Tibial nerve (tissue), 4 donors: ENCODE results near the gene NTM. TPM values are rescaled to one million over a fixed set of nuclear protein-coding genes. Genes with fewer than 3 reads are reported as not detected.

ENCODE experiments used
- DNase-seq, 2 donors: peaks; one replicate each; pipeline ENCODE4 v3.0.0-alpha.2; 2019; ENCODE audit warnings: low spot score in 2 of 2
- H3K27ac ChIP-seq, 4 donors: fragments of 200-600 bp; sonication (generic) in 3 of 4; one replicate each; pipeline ENCODE4 v1.5.1; 2017 to 2019; ENCODE audit warnings: mild to moderate bottlenecking in 1 of 4
- H3K27me3 ChIP-seq, 2 donors: fragments of 200-600 bp; sonication (generic) in 1 of 2; one replicate each; pipeline versions ENCODE4 v1.5.1 to v1.6.0; 2017 to 2019
- H3K36me3 ChIP-seq, 3 donors: fragments of 200-600 bp; sonication (generic); one replicate each; pipeline ENCODE4 v1.5.1; 2018 to 2019
- H3K4me1 ChIP-seq, 4 donors: fragments of 200-600 bp; sonication (generic) in 3 of 4; one replicate each; pipeline ENCODE4 v1.5.1; 2017 to 2019
- H3K4me3 ChIP-seq, 4 donors: fragments of 200-600 bp; sonication (generic) in 3 of 4; one replicate each; pipeline ENCODE4 v1.5.1; 2017 to 2019; ENCODE audit warnings: mild to moderate bottlenecking in 1 of 4, moderate library complexity in 1 of 4
- H3K9me3 ChIP-seq, 4 donors: fragments of 200-600 bp; sonication (generic) in 3 of 4; one replicate each; pipeline ENCODE4 v1.5.1; 2017 to 2019
- EP300 ChIP-seq, 2 donors: sonication (generic); formaldehyde crosslinking; IDR thresholded peaks; one replicate each; pipeline ENCODE4 v1.6.1; 2017; ENCODE audit warnings: antibody characterized with exemption in 2 of 2, mild to moderate bottlenecking in 1 of 2
- POLR2A ChIP-seq, 2 donors: fragments of 450-650 bp; IDR thresholded peaks; one replicate each; pipeline ENCODE4 v1.6.1; 2017; ENCODE audit warnings: antibody characterized with exemption in 2 of 2, mild to moderate bottlenecking in 2 of 2, moderate library complexity in 2 of 2
- WGBS, 2 donors: methylation state at CpG; one replicate each; pipeline ENCODE4 v1.1.5; 2018; 5-methylcytosine and 5-hydroxymethylcytosine counted together
- total RNA-seq, 4 donors: library from RNA; depleted of rRNA; stranded (reverse); fragments of >200 nt; gene quantifications; one replicate each; pipeline ENCODE4 v1.1.0, GENCODE V29; 2016
- TF ChIP-seq, protein P1 (sequence below), 5 experiments: fragments of 200-600 bp in 3 of 5; fragments of 450-650 bp in 2 of 5; sonication (generic) in 3 of 5; IDR thresholded peaks; one replicate each; pipeline ENCODE4 v1.5.1; 2016 to 2019; ENCODE audit warnings: antibody characterized with exemption in 5 of 5, mild to moderate bottlenecking in 3 of 5, moderate library complexity in 2 of 5

The NTM gene
- total RNA-seq, 4 donors from 2014 or later = 3.7 to 11.4 (median 10.8) TPM

DNA sequence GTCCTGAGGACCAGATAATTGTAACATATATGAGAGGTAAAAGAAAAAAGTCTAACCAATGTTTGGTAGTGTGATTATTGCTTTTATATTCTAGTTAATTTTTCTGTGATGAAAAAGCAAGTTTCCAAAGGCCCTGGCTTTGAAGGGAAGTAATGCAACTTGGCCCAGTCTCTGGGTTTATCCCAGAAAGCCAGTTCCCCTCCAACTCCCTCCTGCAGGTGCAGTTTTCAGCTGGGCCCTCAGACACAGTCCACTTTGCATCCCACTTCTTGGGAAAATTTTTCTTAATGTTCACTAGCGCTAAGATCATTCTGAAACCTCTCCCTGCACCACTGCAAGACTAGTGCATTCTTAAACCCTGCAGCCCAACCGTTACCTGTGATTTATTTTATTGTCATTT is 586.8 kb downstream of the NTM start:
- Histone ChIP-seq H3K27me3 (no peaks in the 10 kb centered on the region), H3K27ac (no peak overlapping the region), H3K4me3 (no peak overlapping the region), H3K9me3 (no peaks in the 10 kb centered on the region), H3K36me3 (peaks cover 0 to 4% (median 0%) of the 10 kb centered on the region in 3 donors), H3K4me1 (peaks cover 0 to 6% (median 0%) of the 10 kb centered on the region in 4 donors)
- 71 to 79% methylated on average over 2 of the region's 2 CpGs for WGBS, 2 donors
- TF ChIP-seq, protein P1, sequence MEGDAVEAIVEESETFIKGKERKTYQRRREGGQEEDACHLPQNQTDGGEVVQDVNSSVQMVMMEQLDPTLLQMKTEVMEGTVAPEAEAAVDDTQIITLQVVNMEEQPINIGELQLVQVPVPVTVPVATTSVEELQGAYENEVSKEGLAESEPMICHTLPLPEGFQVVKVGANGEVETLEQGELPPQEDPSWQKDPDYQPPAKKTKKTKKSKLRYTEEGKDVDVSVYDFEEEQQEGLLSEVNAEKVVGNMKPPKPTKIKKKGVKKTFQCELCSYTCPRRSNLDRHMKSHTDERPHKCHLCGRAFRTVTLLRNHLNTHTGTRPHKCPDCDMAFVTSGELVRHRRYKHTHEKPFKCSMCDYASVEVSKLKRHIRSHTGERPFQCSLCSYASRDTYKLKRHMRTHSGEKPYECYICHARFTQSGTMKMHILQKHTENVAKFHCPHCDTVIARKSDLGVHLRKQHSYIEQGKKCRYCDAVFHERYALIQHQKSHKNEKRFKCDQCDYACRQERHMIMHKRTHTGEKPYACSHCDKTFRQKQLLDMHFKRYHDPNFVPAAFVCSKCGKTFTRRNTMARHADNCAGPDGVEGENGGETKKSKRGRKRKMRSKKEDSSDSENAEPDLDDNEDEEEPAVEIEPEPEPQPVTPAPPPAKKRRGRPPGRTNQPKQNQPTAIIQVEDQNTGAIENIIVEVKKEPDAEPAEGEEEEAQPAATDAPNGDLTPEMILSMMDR (IDR thresholded peaks at IDR 0.05) = no peak
- TF ChIP-seq POLR2A (IDR thresholded peaks at IDR 0.05) (no peak), EP300 (IDR thresholded peaks at IDR 0.05) (no peak)
- no peak for DNase-seq

DNA sequence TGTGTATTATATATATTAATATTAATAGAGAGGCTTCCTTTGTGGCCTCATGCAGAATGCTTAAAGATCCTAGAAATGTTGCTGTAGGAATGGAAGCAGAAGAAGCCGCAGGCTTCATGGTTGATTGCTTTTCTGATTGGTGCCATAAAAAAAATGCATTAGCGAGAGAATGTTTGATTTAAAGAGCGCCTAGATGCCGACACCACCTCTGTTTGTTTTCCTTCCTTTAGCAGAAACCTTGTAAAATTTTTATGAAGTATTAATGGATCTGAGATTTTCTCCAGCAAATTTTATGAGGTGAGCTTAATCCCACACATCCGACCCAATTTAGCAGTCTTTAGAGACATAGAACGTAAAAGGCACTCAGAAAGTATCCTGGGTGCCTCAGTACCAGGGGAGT is 587.5 kb downstream of the NTM start:
- Histone ChIP-seq H3K4me1 (peaks cover 0 to 6% (median 0%) of the 10 kb centered on the region in 4 donors), H3K27me3 (no peaks in the 10 kb centered on the region), H3K27ac (no peak overlapping the region), H3K9me3 (no peaks in the 10 kb centered on the region), H3K4me3 (no peak overlapping the region), H3K36me3 (peaks cover 0 to 4% (median 0%) of the 10 kb centered on the region in 3 donors)
- no peak for DNase-seq
- 71 to 84% methylated on average over 6 of the region's 6 CpGs for WGBS, 2 donors
- no peak for TF ChIP-seq POLR2A (IDR thresholded peaks at IDR 0.05)
- TF ChIP-seq, protein P1 (IDR thresholded peaks at IDR 0.05) = no peak
- no peak for TF ChIP-seq EP300 (IDR thresholded peaks at IDR 0.05)

DNA sequence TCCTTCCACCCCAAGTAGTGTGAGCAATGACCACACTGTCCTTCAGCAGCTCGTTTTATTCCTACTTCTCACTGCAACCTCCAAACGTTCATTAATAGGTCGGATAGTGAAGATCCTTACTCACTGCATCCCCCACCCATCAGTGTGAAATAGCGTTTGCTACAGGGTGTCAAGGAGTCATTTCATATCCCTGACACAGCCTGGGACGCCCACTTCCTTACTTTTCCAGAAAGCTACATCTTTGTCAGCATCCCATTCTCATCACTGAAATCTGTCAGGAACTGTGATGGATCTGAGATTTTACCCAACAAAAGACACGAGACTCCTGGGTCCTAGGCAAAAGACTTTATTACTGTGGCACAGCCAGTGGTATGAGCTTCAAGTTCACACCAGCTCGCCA is 592.4 kb downstream of the NTM start:
- no peak for TF ChIP-seq POLR2A (IDR thresholded peaks at IDR 0.05)
- no peak for TF ChIP-seq EP300 (IDR thresholded peaks at IDR 0.05)
- TF ChIP-seq, protein P1 (IDR thresholded peaks at IDR 0.05) = no peak
- 80 to 86% methylated on average over 7 of the region's 7 CpGs for WGBS, 2 donors
- no peak for DNase-seq

DNA sequence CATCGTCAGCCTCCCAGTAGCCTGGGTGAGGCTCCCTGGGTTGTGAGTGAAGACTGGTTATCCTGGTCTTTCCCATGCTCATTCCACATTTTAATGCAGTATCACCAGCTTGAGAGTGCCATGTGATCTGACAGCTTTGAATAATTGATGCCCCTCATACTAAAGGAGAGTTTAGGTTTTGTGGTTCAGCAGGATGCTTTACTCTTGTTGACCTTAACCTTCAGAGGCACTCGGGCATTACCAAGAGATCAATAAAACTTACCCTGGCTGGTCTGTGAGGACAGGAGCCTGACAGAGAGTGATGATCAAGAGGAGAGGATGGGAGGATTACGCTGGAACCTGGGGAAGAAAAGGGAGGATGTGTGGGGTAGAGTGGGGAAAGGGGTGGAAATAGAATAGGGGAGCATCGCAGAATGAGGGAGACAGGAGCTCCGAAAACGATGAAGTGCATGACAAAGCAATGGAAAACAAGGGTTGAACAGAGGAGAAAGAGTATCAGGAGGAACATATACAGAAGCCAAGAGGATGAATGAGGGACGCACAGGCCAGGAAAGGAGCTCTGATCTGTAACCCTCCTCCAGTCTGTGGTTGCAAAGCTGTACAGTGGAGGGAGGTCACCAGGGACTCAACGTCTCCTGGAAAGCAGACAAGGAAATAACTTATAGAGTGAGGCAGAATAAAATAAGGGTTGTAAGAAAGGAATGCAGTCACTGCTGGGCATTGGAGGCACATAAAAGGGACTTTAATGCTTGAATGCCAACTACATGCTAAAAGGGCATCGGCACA is 594.5 kb downstream of the NTM start:
- 66 to 74% methylated on average over 9 of the region's 9 CpGs for WGBS, 2 donors
- no peak for DNase-seq
- Histone ChIP-seq H3K4me1 (no peaks in the 10 kb centered on the region), H3K9me3 (no peaks in the 10 kb centered on the region), H3K36me3 (peaks cover 0 to 4% (median 0%) of the 10 kb centered on the region in 3 donors), H3K4me3 (no peak overlapping the region), H3K27ac (no peak overlapping the region), H3K27me3 (no peaks in the 10 kb centered on the region)
- TF ChIP-seq, protein P1 (IDR thresholded peaks at IDR 0.05) = no peak
- no peak for TF ChIP-seq EP300 (IDR thresholded peaks at IDR 0.05)
- no peak for TF ChIP-seq POLR2A (IDR thresholded peaks at IDR 0.05)

More for the DNA sequence above, 592.4 kb downstream of the NTM start:
- no peak overlapping the region for H3K27ac ChIP-seq
- no peaks in the 10 kb centered on the region for H3K4me1 ChIP-seq
- peaks cover 0 to 4% (median 0%) of the 10 kb centered on the region in 3 donors for H3K36me3 ChIP-seq
- no peaks in the 10 kb centered on the region for H3K9me3 ChIP-seq
- no peak overlapping the region for H3K4me3 ChIP-seq
- no peaks in the 10 kb centered on the region for H3K27me3 ChIP-seq

DNA sequence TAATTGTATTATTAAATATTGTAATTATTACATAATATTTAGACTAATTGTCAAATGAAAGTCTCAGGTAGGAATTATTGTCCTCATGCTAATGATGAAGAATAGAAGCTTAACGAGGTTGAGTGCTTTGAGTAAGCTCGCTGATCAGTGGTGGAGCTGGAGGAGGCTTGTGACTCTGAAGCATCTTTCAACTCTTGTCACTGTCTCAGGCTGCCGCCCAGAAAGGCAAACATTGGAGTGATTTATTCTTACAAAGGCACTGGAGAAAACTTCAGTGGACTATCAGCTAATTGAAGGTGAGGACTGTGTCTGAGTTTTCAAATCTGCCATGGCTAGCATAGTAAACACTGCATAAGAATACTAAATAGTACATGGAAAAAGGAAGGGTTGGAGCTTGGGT is 595.1 kb downstream of the NTM start:
- TF ChIP-seq EP300 (IDR thresholded peaks at IDR 0.05) (no peak), POLR2A (IDR thresholded peaks at IDR 0.05) (no peak)
- TF ChIP-seq, protein P1 (IDR thresholded peaks at IDR 0.05) = no peak
- DNase-seq = no peak
- Histone ChIP-seq H3K9me3 (no peaks in the 10 kb centered on the region), H3K27me3 (no peaks in the 10 kb centered on the region), H3K4me3 (no peak overlapping the region), H3K27ac (no peak overlapping the region), H3K4me1 (no peaks in the 10 kb centered on the region), H3K36me3 (peaks cover 0 to 4% (median 0%) of the 10 kb centered on the region in 3 donors)
- 64 to 74% methylated on average over 3 of the region's 3 CpGs for WGBS, 2 donors
